NCI-H446 (cell line): Measurements from ENCODE around the gene RAPGEF5.

Experiments
- DNase-seq, 2 experiments: peaks; one replicate each; lab custom pipeline; 2025; lab: John Stamatoyannopoulos, UW

The RAPGEF5 gene

GRCh38 chr7:22151901-22152300 is 205.1 kb downstream of the RAPGEF5 start:
- no peak for DNase-seq

- no peak for DNase-seq
These were observed 206.7 kb downstream of the RAPGEF5 start for GRCh38 chr7:22150221-22150620.

DNA sequence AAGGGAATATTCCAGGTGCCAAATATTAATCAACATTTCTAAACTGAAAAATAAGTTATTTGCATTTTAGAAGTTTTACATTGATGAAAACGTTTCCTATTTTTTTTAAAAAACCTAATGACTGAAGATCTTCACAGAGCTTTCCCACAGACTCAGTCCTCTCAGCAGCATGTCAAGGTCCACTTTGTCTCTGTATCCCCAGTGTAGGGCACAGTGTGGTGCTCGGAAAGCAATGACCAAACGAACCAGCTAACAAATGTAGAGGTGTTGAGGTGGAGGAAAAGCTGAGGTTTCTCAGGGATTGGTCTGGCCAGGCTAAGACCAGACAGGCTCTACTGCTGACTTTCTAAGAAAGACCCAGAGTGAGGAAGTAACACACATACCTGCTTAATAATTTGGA is 209.1 kb downstream of the RAPGEF5 start:
- no peak for DNase-seq

- DNase-seq: no peak
These were observed 209.9 kb downstream of the RAPGEF5 start for GRCh38 chr7:22146961-22147512.

DNA sequence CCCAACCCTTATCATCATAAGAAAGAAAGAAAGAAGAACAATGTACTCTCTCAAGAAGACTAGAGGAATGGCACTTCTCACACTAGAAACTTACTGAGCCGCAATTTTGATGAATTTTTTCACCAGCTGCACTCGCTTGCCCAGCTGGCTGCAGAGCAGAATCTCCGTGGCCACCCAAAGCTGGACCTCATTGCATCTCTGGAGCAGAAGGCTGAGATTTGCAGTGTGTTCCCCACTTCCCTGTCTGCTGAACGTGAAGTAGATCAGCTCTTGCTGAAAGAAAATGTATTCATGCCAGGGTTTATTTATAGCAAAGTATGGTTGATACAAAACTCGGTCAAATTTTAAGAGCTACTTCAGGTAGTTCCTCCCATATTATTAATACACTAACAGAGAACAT is 212.0 kb downstream of the RAPGEF5 start:
- DNase-seq: no peak

DNA sequence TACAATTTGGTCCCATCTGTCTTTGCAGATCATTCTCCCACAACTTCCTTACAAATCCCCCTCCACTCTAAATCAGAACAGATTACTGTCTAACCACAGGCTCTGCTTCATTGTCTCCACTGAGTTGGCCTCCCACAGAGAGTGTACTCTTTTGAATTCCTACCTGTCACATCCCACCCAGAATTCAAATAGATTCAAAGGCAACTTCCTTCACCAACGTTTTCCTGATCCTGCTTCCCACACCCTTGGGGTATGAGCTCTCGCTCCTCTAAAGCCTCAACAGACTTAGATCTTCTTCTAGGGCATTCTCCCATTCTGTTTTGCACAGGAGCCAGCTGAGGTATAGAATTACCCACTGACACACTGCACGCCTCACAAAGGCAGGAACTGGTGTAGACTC is 213.5 kb downstream of the RAPGEF5 start:
- DNase-seq: no peak

GRCh38 chr7:22142572-22142971 is 214.4 kb downstream of the RAPGEF5 start:
- DNase-seq: no peak

GRCh38 chr7:22141355-22141754 is 215.6 kb downstream of the RAPGEF5 start:
- DNase-seq: no peak

GRCh38 chr7:22140578-22140977 is 216.4 kb downstream of the RAPGEF5 start:
- no peak for DNase-seq

- DNase-seq: no peak
These were observed 218.1 kb downstream of the RAPGEF5 start for GRCh38 chr7:22138886-22139285.

DNA sequence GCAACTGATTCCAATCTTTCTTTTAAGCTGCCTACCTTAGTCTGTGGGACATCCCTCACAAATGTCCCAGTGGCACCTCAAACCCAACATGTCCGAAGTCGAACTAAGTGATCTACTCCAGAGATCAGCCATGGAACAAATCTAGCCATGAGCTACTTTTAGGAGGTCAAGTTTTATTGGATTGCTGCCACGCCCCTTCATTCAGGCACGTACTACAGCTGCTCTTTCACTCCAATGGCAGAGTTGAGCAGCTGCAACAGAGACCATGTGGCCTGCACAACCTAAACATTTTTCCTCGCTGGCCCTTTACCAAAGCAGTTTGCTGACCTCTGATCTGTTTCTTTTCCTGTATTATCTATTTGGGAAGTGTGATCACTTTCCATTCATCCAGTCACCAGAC is 218.8 kb downstream of the RAPGEF5 start:
- DNase-seq: no peak

- DNase-seq: no peak
These were observed 219.5 kb downstream of the RAPGEF5 start for GRCh38 chr7:22137466-22137865.

DNA sequence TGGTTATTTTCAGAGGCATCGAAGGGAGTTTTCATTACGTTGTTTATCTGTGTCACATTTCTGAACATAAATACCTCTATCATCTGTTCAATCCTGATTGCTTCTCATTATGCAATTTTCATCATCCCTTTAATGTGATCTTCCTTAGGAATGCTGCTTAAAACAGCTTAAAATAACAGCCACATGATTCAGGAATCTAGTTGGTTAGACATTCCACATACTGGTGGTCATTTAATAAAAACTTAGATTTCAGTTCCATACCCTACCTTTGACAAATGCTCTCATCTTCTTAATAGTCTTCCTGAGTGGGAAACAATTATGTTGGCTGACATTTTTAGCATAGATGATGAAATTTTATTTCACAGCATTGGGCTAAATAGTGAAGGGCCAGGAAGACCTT is 219.9 kb downstream of the RAPGEF5 start:
- DNase-seq: no peak

- no peak for DNase-seq
These were observed 227.0 kb downstream of the RAPGEF5 start for GRCh38 chr7:22129819-22130580.

DNA sequence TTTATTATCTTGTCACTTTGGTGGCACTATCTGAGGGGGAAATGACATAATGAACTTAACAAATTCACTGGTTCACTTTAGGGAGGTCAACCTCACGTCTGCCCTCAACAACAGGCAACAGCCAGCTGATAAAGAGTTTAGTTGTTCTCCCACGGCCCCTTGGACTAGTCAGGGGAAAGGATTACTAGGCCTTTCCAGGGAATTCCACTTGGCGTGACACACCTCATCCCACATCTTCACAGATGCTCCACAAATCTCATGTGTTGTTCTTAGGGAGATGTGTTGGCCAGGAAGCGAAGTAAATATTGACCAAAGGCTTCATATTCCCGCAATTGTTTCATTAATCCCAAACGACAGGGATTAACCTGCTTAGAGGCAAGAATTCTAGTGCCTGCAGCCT is 227.8 kb downstream of the RAPGEF5 start:
- DNase-seq: no peak

GRCh38 chr7:22128528-22128920 is 228.4 kb downstream of the RAPGEF5 start:
- no peak for DNase-seq

GRCh38 chr7:22127835-22128527 is 229.0 kb downstream of the RAPGEF5 start:
- no peak for DNase-seq

- DNase-seq: no peak
These were observed 231.5 kb downstream of the RAPGEF5 start for GRCh38 chr7:22125436-22125835.

- no peak for DNase-seq
These were observed 232.0 kb downstream of the RAPGEF5 start for GRCh38 chr7:22124941-22125340.

GRCh38 chr7:22123139-22123538 is 233.8 kb downstream of the RAPGEF5 start:
- no peak for DNase-seq

DNA sequence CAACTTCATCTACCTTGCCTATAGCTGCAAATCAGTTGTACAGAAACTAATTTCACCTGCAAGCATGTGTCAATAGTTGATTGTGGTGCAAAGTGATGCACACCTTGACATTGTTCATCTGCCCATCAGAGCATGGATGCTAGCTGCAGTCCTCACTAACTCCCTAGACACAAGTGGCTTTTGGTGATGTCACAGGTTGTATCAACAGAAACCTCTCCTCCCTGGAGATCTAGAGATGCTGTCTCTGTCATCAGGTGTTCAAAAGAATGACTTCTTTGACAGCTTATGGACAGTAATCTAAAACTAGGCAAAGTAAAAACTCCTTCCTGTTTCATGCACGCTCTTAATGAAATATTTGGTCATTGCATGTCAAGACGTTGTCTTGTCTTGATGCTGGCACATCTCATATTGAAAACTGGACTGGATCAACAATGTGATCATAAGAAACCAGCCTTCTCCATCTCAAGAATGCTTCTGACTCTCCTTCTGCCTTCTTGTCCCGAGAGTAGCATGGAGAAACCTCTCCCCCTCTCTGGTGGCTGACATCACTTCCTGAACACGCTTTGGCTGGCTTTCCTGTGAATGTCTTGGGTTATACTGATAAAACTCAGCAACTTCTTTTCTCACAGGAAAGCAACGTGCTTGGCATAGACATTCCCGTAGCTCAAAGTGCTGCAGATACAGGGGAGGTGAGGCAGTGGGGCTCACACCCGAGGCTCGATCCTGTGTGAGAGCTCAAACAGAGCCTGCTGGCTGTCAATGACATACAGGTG is 235.1 kb downstream of the RAPGEF5 start:
- no peak for DNase-seq

DNA sequence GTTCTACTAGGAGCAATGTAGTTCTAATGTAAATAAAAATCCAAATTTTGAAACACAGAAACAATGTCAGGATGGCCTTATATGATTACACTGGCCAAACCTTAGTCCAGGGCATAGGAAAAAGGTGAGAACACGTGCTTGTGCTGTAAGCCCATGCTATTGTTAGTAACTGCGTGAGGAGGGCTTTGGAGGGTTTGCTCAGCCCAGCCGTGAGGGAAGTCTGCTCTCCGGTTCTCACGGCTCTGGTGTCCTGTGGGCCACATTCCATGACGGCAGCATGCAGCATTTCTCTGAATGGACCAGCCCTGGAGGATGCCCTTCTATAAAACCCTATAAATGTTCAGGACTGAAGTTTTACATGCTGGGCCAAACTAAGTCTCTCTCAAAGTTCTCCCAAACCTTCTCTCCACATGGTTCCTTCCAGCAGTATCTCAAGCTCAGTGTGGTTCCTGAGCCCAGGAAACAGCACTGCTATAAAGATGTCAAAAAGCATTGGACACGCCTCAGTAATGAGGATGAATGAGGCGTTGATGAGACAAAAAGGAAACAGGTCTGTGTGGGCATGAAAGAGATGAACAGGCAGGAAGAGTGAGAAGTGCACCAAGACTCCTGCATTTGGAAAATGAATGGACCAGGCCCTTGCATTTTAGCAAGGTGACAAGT is 236.4 kb downstream of the RAPGEF5 start:
- no peak for DNase-seq
